ENCODE results near the gene ZDHHC12. TPM values are rescaled to one million over a fixed set of nuclear protein-coding genes. Genes with fewer than 3 reads are reported as not detected.

The ZDHHC12 gene
- total RNA-seq: 46.4 and 58.0 TPM in 2 replicates

DNA sequence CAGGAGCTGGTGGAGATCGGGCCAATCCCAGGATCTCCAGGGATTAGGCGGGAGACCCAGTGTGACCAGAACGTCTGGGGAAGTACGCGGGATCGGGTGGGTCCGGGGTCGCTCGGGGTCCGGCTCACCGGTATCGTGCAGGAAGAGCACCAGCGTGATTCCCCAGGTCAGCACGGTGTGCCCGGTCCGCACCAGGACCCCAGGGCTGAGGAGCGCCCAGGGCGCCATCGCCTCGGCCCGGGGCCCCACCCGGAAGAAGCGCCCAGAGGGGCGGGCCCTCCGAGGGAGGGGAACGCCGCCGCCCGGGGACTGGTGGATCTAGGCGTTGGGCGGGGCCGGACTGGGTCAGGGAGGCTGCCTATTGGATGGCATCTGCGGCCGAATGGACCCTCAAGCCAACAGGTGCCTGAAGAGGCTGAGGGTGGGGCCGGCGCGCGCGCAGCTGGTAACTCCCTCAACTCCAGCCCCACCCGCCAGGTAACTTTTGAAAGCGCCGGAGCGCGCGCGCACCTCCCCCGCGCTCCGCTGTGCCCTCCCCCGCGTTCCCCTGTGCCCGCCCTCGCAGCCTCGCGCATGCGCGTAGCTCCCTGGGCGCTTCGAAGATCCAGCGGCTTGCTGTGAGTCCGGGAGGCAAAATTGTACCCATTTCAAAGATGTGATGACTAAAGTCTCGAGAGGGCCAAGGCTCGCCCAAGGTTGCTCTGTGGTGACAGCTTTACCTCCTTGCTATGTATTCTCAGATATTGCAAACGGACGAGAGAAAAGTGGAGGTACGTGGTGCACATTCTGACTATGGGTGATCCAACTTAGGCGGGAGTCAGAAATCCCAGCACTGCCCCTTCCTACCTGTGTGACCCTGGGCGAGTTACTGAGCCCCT, at the start of gene ZDHHC12:
Gene ZDHHC12, minus strand, starts transcription at position 262 of the 878 bp plus-strand sequence. Its CDS starts 34 bp downstream, at position 228.
- peak; percentile 93 for DNase-seq (ENCODE audit: low read depth)

- no peak for DNase-seq (ENCODE audit: low read depth)
These were observed 49.1 kb upstream of the ZDHHC12 start for GRCh38 chr9:128773049-128773448.

GRCh38 chr9:128771745-128772519, 48.0 kb upstream of the ZDHHC12 start, which contains the start of gene ZER1:
Gene ZER1 (minus strand): TSS chr9:128771927. CDS start chr9:128755565, 16,362 bp downstream.
- DNase-seq (ENCODE audit: low read depth): peak; percentile 48

GRCh38 chr9:128771094-128771721, 47.3 kb upstream of the ZDHHC12 start:
- DNase-seq (ENCODE audit: low read depth): no peak

DNA sequence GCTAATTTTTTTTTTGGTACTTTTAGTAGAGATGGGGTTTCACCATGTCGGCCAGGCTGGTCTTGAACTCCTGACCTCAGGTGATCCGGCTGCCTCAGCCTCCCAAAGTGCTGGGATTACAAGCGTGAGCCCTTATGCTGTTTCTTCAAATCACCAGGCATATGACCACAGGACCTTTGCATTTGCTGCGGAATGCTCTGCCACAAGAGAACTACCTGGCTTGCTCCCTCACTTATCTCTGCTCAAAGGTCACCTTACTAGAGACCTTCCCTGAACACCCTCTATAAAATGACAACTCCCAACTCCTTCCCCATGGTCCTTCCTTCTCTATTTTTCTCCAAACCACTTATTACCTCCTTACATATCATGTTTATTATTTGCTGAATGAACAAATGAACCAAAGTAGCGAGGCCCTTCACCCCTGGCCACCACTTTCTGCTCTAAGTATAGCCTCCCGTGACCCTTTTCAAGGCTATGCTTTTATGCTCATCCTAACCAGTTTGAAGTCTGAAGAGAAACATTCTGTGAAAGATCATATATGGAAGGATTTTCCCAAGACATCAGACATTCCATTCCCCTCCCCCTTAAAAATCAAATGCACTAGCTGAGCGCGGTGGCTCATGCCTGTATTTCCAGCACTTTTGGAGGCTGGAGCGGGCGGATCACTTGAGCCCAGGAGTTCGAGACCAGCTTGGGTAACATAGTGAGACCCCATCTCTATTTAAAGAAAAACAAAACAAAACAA, 46.5 kb upstream of the ZDHHC12 start:
- no peak for DNase-seq (ENCODE audit: low read depth)

DNA sequence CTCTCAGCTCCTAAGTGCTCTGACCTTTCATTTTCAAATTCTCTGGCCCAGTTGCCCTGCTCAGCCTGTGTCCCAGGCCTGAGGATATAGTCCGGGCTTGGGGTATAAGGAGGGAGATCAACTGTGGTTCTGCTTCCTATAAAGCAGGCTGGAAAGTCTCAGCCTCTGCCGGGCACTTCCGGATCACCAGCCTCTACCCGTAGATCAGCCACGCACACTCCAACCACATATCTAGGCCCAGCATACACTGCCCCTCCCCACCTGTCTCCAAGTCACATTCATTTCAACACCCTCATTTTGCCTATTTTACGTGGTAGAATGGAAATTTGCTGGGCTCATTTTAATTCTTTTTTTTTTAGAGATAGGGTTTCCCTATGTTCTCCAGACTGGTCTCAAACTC, 44.7 kb upstream of the ZDHHC12 start:
- no peak for DNase-seq (ENCODE audit: low read depth)

DNA sequence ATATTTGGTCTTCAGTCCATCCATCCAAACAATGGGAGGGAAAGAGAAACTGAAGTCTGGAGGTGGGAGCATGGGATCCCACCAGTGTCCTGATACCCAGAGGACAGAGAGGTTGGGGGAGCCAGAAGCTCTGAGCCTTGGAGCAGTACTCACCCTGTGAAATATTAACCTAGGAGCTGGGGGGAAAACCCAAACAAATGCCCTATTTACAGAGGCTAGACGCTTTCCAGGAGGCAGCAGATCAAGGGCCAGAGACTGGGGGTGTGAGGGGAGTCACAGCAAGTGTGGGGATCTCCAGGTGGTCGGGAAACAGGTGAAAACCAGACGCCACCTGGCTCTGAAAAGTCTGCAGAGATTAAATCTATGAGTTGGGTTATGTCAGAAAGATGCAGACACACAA, 41.6 kb upstream of the ZDHHC12 start:
- DNase-seq (ENCODE audit: low read depth): peak; percentile 49

GRCh38 chr9:128764361-128764760, 40.4 kb upstream of the ZDHHC12 start:
- no peak for DNase-seq (ENCODE audit: low read depth)

GRCh38 chr9:128762671-128763449, 38.9 kb upstream of the ZDHHC12 start:
- DNase-seq (ENCODE audit: low read depth): peak; percentile 46

GRCh38 chr9:128757602-128758001, 33.7 kb upstream of the ZDHHC12 start:
- DNase-seq (ENCODE audit: low read depth): no peak

DNA sequence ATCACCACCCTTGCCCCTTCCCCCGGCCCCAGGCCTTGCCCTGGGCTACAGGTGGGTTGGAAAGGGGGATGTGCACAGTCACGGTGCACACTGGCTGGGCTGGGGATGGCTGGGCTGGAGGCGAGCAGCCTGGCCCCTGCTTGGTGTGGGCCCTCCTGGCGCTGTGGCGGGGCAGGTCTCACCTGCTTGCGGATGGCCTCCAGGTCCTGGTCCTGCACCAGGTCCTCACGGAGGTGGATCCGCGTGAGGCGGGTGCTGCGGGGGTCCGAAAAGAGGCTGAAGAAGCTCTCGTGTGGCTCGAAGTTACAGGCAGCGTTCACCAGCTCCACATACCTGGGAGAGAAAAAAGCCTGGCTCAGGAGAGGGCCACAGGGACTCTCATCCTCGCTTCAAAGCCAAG, 29.7 kb upstream of the ZDHHC12 start:
- no peak for DNase-seq (ENCODE audit: low read depth)

- DNase-seq (ENCODE audit: low read depth): no peak
These were observed 27.1 kb upstream of the ZDHHC12 start for GRCh38 chr9:128750926-128751595.

DNA sequence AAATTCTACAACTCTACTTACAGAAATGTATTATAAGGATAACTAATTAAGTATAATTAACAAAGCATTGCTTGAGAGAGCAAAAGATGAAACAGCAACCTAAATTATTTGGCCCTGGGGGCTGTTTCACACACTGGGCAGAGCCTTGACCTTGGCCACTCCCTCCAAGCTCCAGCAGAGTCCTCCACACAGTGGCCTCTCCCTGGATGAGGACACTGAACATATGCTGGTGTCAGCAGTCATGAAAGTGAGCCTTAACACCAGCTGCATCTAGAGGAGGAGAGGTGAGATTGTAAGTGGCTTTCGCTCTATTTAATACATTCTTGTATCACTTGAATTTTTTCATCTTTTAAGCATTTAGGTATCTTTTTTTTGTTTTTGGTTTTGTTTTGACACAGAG, 23.3 kb upstream of the ZDHHC12 start:
- DNase-seq (ENCODE audit: low read depth): no peak

DNA sequence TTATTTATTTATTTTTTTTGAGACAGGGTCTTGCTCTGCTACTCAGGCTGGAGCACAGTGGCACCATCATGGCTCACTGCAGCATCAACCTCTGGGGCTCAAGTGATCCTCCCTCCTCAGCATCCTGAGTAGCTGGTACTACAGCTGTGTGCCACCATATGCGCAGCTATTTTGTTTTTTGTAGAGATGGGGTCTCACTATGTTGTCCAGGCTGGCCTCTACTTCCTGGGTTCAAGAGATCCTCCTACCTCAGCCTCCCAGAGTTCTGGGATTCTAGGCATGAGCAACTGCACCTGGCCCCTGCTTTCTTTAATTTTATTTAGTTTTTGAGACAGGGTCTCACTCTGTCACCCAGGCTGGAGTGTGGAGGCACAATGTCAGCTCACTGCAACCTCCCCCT, 19.5 kb upstream of the ZDHHC12 start:
- no peak for DNase-seq (ENCODE audit: low read depth)

DNA sequence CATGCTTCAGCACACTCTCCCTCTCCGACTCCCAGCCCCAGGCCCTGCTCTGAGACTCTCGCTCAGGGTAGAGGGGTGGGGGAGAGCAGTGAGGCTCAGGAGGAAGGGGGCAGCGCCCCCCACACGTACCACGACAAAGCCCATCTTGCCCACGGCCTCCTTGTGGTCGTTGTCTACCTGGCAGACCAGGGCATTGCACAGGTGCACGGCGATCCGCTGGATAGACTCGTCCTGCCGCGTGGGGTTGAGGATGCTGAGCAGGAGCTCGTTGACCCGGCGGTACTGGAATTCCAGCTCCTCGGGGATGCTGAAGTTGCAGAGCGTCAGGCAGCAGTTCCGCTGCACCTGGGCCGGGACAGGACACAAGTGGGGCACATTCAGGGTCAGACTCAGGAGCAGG, 18.5 kb upstream of the ZDHHC12 start:
- no peak for DNase-seq (ENCODE audit: low read depth)

GRCh38 chr9:128735373-128735772, 11.4 kb upstream of the ZDHHC12 start:
- DNase-seq (ENCODE audit: low read depth): no peak

DNA sequence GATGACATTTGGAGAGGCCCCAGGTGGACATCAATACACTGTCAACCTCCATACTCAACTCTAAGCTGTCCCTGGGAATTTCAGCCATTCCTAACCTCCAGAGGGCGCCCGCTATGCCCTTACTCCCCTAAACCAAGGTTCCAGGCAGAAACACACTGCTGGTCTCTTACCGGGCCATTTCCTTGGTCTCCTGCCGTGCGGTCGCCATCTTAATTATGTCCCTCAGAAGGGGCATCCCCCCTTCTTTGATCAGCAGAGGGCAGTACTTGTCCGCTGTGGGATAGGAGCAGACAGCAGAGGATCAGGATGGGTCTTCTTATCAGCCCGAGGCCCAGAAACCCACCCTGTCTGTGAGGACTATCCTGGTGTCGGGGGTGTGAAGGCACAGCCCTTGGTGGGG, 9.3 kb upstream of the ZDHHC12 start:
- DNase-seq (ENCODE audit: low read depth): peak; percentile 83

DNA sequence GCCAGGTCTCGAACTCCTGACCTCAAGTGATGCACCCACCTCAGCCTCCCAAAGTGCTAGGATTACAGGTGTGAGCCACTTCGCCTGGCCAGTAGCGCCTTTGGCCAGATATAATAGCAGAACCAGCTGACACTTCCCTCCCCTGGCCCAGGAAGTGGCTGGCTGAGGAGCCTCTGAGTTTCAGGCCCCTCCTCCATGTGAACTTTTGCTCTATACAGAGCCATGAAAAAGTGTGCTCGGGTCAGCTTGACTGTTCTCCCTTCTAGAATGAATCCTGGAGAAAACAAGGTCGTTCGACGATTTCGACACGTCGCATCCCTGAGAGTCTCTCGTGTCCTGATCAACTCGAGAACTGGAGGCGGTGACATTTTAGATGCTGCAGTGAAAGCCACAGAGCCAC, 8.6 kb upstream of the ZDHHC12 start:
- no peak for DNase-seq (ENCODE audit: low read depth)

- no peak for DNase-seq (ENCODE audit: low read depth)
These were observed 7.8 kb upstream of the ZDHHC12 start for GRCh38 chr9:128731691-128732090.

- no peak for DNase-seq (ENCODE audit: low read depth)
These were observed 7.2 kb upstream of the ZDHHC12 start for GRCh38 chr9:128731093-128731492.

Data from renal cortical epithelial cell (primary cell).